ENCODE results near the gene SACS. TPM values are rescaled to one million over a fixed set of nuclear protein-coding genes. Genes with fewer than 3 reads are reported as not detected.

Gene SACS
- total and polyA plus RNA-seq, 2 of the 4 experiments (the other 2 are of a cell fraction), result 14.7 to 121 TPM

- intact Hi-C loops (cut with micrococcal nuclease), result loop anchor here (10.0 kb wide), 2 partner anchors 312 to 422 kb away; no protein-coding TSS in a partner anchor
- H3K14ac ChIP-seq (replicated peaks; ENCODE audit: low read depth, low read length), result peak overlapping the region; percentile 29; the same call in 1 of the 2 replicates
- dilution Hi-C loops (cut with HindIII; ENCODE audit: low sequenced_read_pairs, unreplicated experiment), result no loop called here
- H3K9me3 ChIP-seq (ENCODE audit: control insufficient read depth, insufficient read depth, low read length), result no peaks in the 10 kb centered on the region
- DNase-seq (peak; percentile 87), ATAC-seq (ENCODE audit: low read depth) (no peak)
- TF ChIP-seq RCOR1 (IDR thresholded peaks at IDR 0.05; ENCODE audit: insufficient replicate concordance, low read length) (no peak), MAFK (IDR thresholded peaks at IDR 0.05; ENCODE audit: low read depth, low read length) (0 out of 2 replicates have a peak, but pooled peaks have one; percentile 4), FOS (IDR thresholded peaks at IDR 0.05; ENCODE audit: low read depth, low read length) (0 out of 2 replicates have a peak, but pooled peaks have one; percentile 24)
- 0 out of 2 replicates have a peak overlapping the region, but pooled peaks have one; percentile 7 for H2AK5ac ChIP-seq (ENCODE audit: low read depth, low read length)
- peak overlapping the region; percentile 33 for H3K23ac ChIP-seq (ENCODE audit: low read depth, low read length)
- peak overlapping the region; percentile 51 for H2BK5ac ChIP-seq (ENCODE audit: low read depth, low read length, poor library complexity, severe bottlenecking)
- peak overlapping the region; percentile 17; the same call in 1 of the 2 replicates for H3K4ac ChIP-seq (ENCODE audit: low read depth, low read length)
- H4K20me1 ChIP-seq (ENCODE audit: insufficient read depth, low read length), result peaks cover 25% of the 10 kb centered on the region
- POLR2A ChIA-PET (ENCODE audit: unreplicated experiment), result no interaction called here
- no peak overlapping the region for H2BK15ac ChIP-seq (ENCODE audit: low read depth, low read length)
- peak overlapping the region; percentile 60; the same call in 1 of the 2 replicates for H3K18ac ChIP-seq (ENCODE audit: low read depth, low read length)
- H3K79me1 ChIP-seq (ENCODE audit: low read depth in 1 of 2, low read length in 2 of 2), result peaks cover 20 to 59% of the 10 kb centered on the region in 2 experiments
- WGBS, 2 experiments (ENCODE audit: extremely low coverage in 2 of 2, insufficient read length in 1 of 2), result 0% methylated on average over 1 of the region's 5 CpGs; no CpG with 5 or more reads in 1 of the 2 experiments
- CTCF ChIA-PET, result no interaction called here
- H2BK20ac ChIP-seq (ENCODE audit: low read depth, low read length), result no peak overlapping the region
- in situ Hi-C loops (cut with MboI; ENCODE audit: low sequenced_read_pairs), result loop anchor here (25.0 kb wide), 1 partner anchor 515 kb away; the partner anchor contains the start of genes C1QTNF9B and MIPEP
- peaks cover 13% of the 10 kb centered on the region for H3K4me1 ChIP-seq (ENCODE audit: control insufficient read depth, insufficient read depth, low read length)
- peak overlapping the region; percentile 22; the same call in 1 of the 2 replicates for H3K4me3 ChIP-seq (ENCODE audit: insufficient read depth, low read depth, low read length)
- no peak overlapping the region for H2AFZ ChIP-seq (replicated peaks; ENCODE audit: low read length, poor library complexity)
- no peak overlapping the region for H2BK120ac ChIP-seq (ENCODE audit: low read depth, low read length)
- no TSS peak for BruUV-seq (replicated peaks)
- peaks cover 27% of the 10 kb centered on the region for H3K36me3 ChIP-seq (ENCODE audit: control insufficient read depth, insufficient read depth, low read length)
- no peak overlapping the region for H4K8ac ChIP-seq (ENCODE audit: low read depth in 2 of 2, low read length in 2 of 2)
- H4K91ac ChIP-seq (ENCODE audit: insufficient read depth, low read depth, low read length), result no peak overlapping the region
- no peak overlapping the region for H2AK9ac ChIP-seq (replicated peaks; ENCODE audit: low read depth, low read length, poor library complexity)
- no peak overlapping the region for H3K56ac ChIP-seq (ENCODE audit: extremely low read depth, insufficient read depth, low read length)
- peak overlapping the region; percentile 95 for H3K4me2 ChIP-seq (ENCODE audit: low read depth, low read length)
- H4K5ac ChIP-seq (ENCODE audit: low read depth, low read length), result peak overlapping the region; percentile 41; the same call in 1 of the 2 replicates
- H3K9ac ChIP-seq (ENCODE audit: low read depth, low read length), result no peak overlapping the region
- peaks cover 16% of the 10 kb centered on the region for H3K9me1 ChIP-seq (ENCODE audit: insufficient read depth, low read length)
- H3K27ac ChIP-seq (ENCODE audit: insufficient read depth, low read length), result peak overlapping the region; percentile 27; the same call in 1 of the 2 replicates
- no peaks in the 10 kb centered on the region for H3K27me3 ChIP-seq (ENCODE audit: control insufficient read depth, insufficient read depth, low read length)
Measured at GRCh38 chr13:23372264-23372906, 61.1 kb downstream of the SACS start.

Measured in IMR-90 (cell line).